PC-9 (cell line): Measurements from ENCODE around the gene ZBTB7C. TPM values are rescaled to one million over a fixed set of nuclear protein-coding genes. Genes with fewer than 3 reads are reported as not detected.

Source experiments
- BruUV-seq: library from RNA; stranded (reverse); fragments of 400-500 nt; replicated peaks from 2 replicates; lab custom pipeline; 2021; lab: Mats Ljungman, UMichigan
- CTCF ChIA-PET: fragments of 300-600 bp; sonication (Branson Sonifier 250); formaldehyde crosslinking; loops from one replicate; lab custom pipeline; 2022; ENCODE audit warnings: antibody characterized with exemption; lab: Charles Lee
- POLR2A ChIA-PET: fragments of 300-600 bp; sonication (Branson Sonifier 250); formaldehyde crosslinking; loops from one replicate; lab custom pipeline; 2022; ENCODE audit warnings: antibody characterized with exemption; ENCODE audit not compliant: unreplicated experiment; lab: Charles Lee
- DNase-seq, 2 experiments: peaks; one replicate each; pipeline versions ENCODE4 v3.0.0 to v3.0.0-alpha.2; 2015 to 2022; ENCODE audit warnings: mixed read lengths in 1 of 2
- H2AFZ ChIP-seq: fragments of 200-600 bp; sonication (generic); 2 replicates; pipeline ENCODE4 v1.8.1; 2017; ENCODE audit warnings: antibody characterized with exemption
- H3F3A ChIP-seq: fragments of 200-600 bp; sonication (generic); 2 replicates; pipeline ENCODE4 v1.8.1; 2017; ENCODE audit warnings: antibody characterized with exemption, mild to moderate bottlenecking, low read depth; ENCODE audit not compliant: insufficient read depth
- H3K27ac ChIP-seq: fragments of 200-600 bp; sonication (generic); 2 replicates; pipeline ENCODE4 v1.6.1; 2016; ENCODE audit warnings: mixed run types
- H3K27me3 ChIP-seq: fragments of 200-600 bp; sonication (generic); 2 replicates; pipeline ENCODE4 v1.6.1; 2016; ENCODE audit warnings: low read depth, mixed run types; ENCODE audit not compliant: insufficient read depth
- H3K36me3 ChIP-seq: fragments of 200-600 bp; sonication (generic); 2 replicates; pipeline ENCODE4 v1.6.1; 2016; ENCODE audit warnings: low read depth, mixed run types
- H3K4me1 ChIP-seq: fragments of 200-600 bp; sonication (generic); replicated peaks from 2 replicates; pipeline ENCODE4 v1.6.1; 2016; ENCODE audit warnings: mixed run types; ENCODE audit not compliant: insufficient read depth
- H3K4me2 ChIP-seq: fragments of 200-600 bp; sonication (generic); 2 replicates; pipeline ENCODE4 v1.6.1; 2017; ENCODE audit warnings: mixed run types
- H3K4me3 ChIP-seq: fragments of 200-600 bp; sonication (generic); 2 replicates; pipeline ENCODE4 v1.6.1; 2016; ENCODE audit warnings: mixed run types
- H3K79me2 ChIP-seq: fragments of 200-600 bp; sonication (generic); 2 replicates; pipeline ENCODE4 v1.6.1; 2017; ENCODE audit warnings: low read depth, mixed run types
- H3K9me2 ChIP-seq: fragments of 200-600 bp; sonication (generic); 2 replicates; pipeline ENCODE4 v1.8.1; 2017; ENCODE audit warnings: mild to moderate bottlenecking; ENCODE audit not compliant: insufficient read depth
- H3K9me3 ChIP-seq: fragments of 200-600 bp; sonication (generic); 2 replicates; pipeline ENCODE4 v1.8.1; 2016; ENCODE audit warnings: low read depth; ENCODE audit not compliant: insufficient read depth
- H4K20me1 ChIP-seq: fragments of 200-600 bp; sonication (generic); 2 replicates; pipeline ENCODE4 v1.8.1; 2017; ENCODE audit not compliant: insufficient read depth
- EZH2 ChIP-seq: fragments of 200-600 bp; sonication (generic); IDR thresholded peaks from 2 replicates; pipeline ENCODE4 v1.8.0; 2017; ENCODE audit warnings: antibody characterized with exemption, low read depth
- intact Hi-C: fragments of 100-400 bp; cut with micrococcal nuclease; formaldehyde crosslinking; loops from one replicate; pipeline ENCODE4 v1.10.0; 2022; ENCODE audit not compliant: unreplicated experiment
- total RNA-seq: library from RNA; stranded (reverse); gene quantifications from 2 replicates; pipeline ENCODE4 v1.2.3, GENCODE V29; 2021
- TF ChIP-seq, protein P1 (sequence below): fragments of 200-600 bp; sonication (generic); conservative IDR thresholded peaks from 2 replicates; pipeline ENCODE4 v1.6.1; 2017; ENCODE audit warnings: mixed run types, antibody characterized with exemption, mild to moderate bottlenecking, moderate library complexity

Gene ZBTB7C
- total RNA-seq, 1 experiment from 2014 or later, result not detected

DNA sequence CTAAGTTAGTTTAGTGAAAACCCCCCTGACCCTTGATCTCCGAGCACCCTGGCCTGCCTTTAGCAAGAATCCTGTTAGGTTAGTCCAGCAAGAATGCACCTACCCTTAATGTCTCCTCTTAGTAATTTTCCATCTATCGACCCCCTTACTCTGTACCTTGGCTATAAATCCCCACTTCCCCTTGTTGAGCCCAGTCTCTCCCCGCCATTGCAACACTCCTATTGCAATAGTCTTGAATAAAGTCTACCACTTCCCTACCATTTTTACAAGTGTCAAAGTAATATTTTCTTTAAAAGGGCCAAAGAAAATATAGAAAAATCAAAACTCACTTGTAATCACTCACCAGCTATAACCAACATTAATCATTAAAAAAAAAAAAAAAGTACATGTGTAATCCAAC lies 4.2 kb upstream of the ZBTB7C start:
- Histone ChIP-seq H3K4me3 (no peak overlapping the region), H3K36me3 (no peaks in the 10 kb centered on the region), H3F3A (peaks cover 5% of the 10 kb centered on the region; the same call in 1 of the 2 replicates), H3K9me3 (no peaks in the 10 kb centered on the region), H4K20me1 (no peaks in the 10 kb centered on the region), H2AFZ (no peak overlapping the region), H3K79me2 (no peaks in the 10 kb centered on the region), H3K27me3 (no peaks in the 10 kb centered on the region), H3K4me2 (no peak overlapping the region), H3K27ac (no peak overlapping the region), H3K4me1 (no peaks in the 10 kb centered on the region), H3K9me2 (no peaks in the 10 kb centered on the region)
- TF ChIP-seq, protein P1, sequence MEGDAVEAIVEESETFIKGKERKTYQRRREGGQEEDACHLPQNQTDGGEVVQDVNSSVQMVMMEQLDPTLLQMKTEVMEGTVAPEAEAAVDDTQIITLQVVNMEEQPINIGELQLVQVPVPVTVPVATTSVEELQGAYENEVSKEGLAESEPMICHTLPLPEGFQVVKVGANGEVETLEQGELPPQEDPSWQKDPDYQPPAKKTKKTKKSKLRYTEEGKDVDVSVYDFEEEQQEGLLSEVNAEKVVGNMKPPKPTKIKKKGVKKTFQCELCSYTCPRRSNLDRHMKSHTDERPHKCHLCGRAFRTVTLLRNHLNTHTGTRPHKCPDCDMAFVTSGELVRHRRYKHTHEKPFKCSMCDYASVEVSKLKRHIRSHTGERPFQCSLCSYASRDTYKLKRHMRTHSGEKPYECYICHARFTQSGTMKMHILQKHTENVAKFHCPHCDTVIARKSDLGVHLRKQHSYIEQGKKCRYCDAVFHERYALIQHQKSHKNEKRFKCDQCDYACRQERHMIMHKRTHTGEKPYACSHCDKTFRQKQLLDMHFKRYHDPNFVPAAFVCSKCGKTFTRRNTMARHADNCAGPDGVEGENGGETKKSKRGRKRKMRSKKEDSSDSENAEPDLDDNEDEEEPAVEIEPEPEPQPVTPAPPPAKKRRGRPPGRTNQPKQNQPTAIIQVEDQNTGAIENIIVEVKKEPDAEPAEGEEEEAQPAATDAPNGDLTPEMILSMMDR, result no peak
- no peak for TF ChIP-seq EZH2
- CTCF ChIA-PET, result interaction anchor here (0.7 kb wide), 1 partner anchor 640 kb away, joined by 6 read pairs; no protein-coding TSS in a partner anchor
- DNase-seq, result no peak
- intact Hi-C loops, result loop anchor here (10.0 kb wide), 1 partner anchor 179 kb away; no protein-coding TSS in a partner anchor
- no TSS peak for BruUV-seq
- POLR2A ChIA-PET, result interaction anchor here (0.6 kb wide), 1 partner anchor 29 kb away, joined by 3 read pairs; no protein-coding TSS in a partner anchor

DNA sequence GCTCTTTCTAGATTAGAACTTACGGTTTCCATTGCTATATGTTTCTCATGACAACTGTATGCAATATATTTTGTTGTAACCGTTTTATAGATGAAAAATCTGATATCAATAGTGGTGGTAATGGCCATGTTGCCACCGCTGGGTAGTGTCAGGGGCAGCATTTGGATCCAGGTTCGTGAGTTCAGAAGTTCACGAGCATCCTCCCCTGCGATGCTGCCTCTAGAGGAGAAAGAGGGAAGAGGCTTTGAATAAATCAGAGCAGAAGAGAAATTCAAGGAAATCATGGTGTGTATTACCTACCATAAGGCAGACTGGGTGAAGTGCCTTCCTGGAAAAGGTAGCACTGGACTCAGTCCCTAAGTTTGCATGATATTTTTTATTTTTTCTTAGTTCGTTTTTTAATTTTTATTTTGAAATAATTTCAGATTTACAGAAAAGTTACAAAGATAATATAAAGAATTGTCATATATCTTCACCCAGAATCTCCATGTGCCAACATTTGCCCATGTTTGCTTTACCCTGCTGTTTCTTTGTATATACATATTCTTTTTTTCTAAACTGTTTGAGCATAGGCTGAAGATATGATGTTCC lies 3.3 kb upstream of the ZBTB7C start:
- Histone ChIP-seq H3F3A (peaks cover 8% of the 10 kb centered on the region), H2AFZ (no peak overlapping the region), H3K27ac (no peak overlapping the region), H3K4me3 (no peak overlapping the region), H3K9me3 (no peaks in the 10 kb centered on the region), H3K27me3 (no peaks in the 10 kb centered on the region), H3K4me1 (no peaks in the 10 kb centered on the region), H3K9me2 (no peaks in the 10 kb centered on the region), H3K4me2 (0 out of 2 replicates have a peak overlapping the region, but pooled peaks have one; percentile 10), H4K20me1 (no peaks in the 10 kb centered on the region), H3K36me3 (no peaks in the 10 kb centered on the region), H3K79me2 (no peaks in the 10 kb centered on the region)
- no TSS peak for BruUV-seq
- peak in 1 of 2 experiments; percentile 61 for DNase-seq
- TF ChIP-seq, protein P1, result peak; percentile 79
- TF ChIP-seq EZH2, result no peak
- ChIA-PET CTCF (no interaction called here), POLR2A (interaction anchor here (0.6 kb wide), 1 partner anchor 71 kb away, joined by 3 read pairs; no protein-coding TSS in a partner anchor)
- intact Hi-C loops, result loop anchor here (10.0 kb wide), 1 partner anchor 178 kb away; no protein-coding TSS in a partner anchor

- intact Hi-C loops, result loop anchor here (10.0 kb wide), 1 partner anchor 176 kb away; no protein-coding TSS in a partner anchor
- H3K36me3 ChIP-seq, result no peaks in the 10 kb centered on the region
- H3K4me1 ChIP-seq, result peaks cover 8% of the 10 kb centered on the region; the same call in 1 of the 2 replicates
- H3K9me2 ChIP-seq, result no peaks in the 10 kb centered on the region
- H3K79me2 ChIP-seq, result no peaks in the 10 kb centered on the region
- H3K27me3 ChIP-seq, result no peaks in the 10 kb centered on the region
- TF ChIP-seq, protein P1, result no peak
- no peak for TF ChIP-seq EZH2
- H3K4me2 ChIP-seq, result peak overlapping the region; percentile 96
- ChIA-PET CTCF (no interaction called here), POLR2A (no interaction called here)
- no peaks in the 10 kb centered on the region for H3K9me3 ChIP-seq
- DNase-seq, result peak; percentile 74 to 80
- H3K27ac ChIP-seq, result no peak overlapping the region
- peaks cover 11% of the 10 kb centered on the region for H3F3A ChIP-seq
- H2AFZ ChIP-seq, result peak overlapping the region; percentile 98
- H3K4me3 ChIP-seq, result peak overlapping the region; percentile 99
- BruUV-seq, result no TSS peak
- no peaks in the 10 kb centered on the region for H4K20me1 ChIP-seq
These were observed 1.1 kb upstream of the ZBTB7C start for GRCh38 chr18:48410095-48410920.
